HepG2 (cell line): Measurements from ENCODE around the gene MEAF6. TPM values are rescaled to one million over a fixed set of nuclear protein-coding genes. Genes with fewer than 3 reads are reported as not detected.

ENCODE experiments used
- ATAC-seq: fragments of 200-7000 bp; cut with Tn5 transposase; 3 replicates; pipeline ENCODE4 v1.9.1; 2020; ENCODE audit warnings: mild to moderate bottlenecking, moderate library complexity
- BruUV-seq: library from RNA; stranded (reverse); fragments of 400-500 nt; replicated peaks from 2 replicates; lab custom pipeline; 2021; lab: Mats Ljungman, UMichigan
- CTCF ChIA-PET: fragments of 300-600 bp; formaldehyde crosslinking; extraction: SDS; loops from one replicate; lab custom pipeline; 2021; ENCODE audit warnings: low total read pairs, inconsistent platforms, low intra/inter-chr PET ratio; lab: Yijun Ruan, JAX
- POLR2A ChIA-PET: fragments of 350-600 bp; sonication (Branson Sonifier 250); formaldehyde crosslinking; loops from one replicate; lab custom pipeline; 2020; ENCODE audit warnings: antibody characterized with exemption, inconsistent platforms; lab: Yijun Ruan, JAX
- DNase-seq: peaks from one replicate; pipeline ENCODE4 v3.0.0-alpha.2; 2015; ENCODE audit warnings: low spot score
- FAIRE-seq: peaks from 3 replicates; lab custom pipeline; 2011; peaks lifted over from hg19 to GRCh38; lab: Jason Lieb, UNC
- H2AFZ ChIP-seq: one replicate; pipeline ENCODE4 v1.6.1; 2011; ENCODE audit warnings: low read length, inconsistent platforms
- H3K27ac ChIP-seq: fragments of 300-600 bp; 3 replicates; pipeline ENCODE4 v1.8.0; 2011; ENCODE audit warnings: mixed run types, mild to moderate bottlenecking, mixed read lengths, low read length, inconsistent platforms; ENCODE audit not compliant: insufficient read depth; ENCODE audit errors: extremely low read length
- H3K27me3 ChIP-seq, 2 experiments: fragments of 200-600 bp in 1 of 2; 2 replicates in 1 of 2; 3 replicates in 1 of 2; pipeline versions ENCODE4 v1.6.0 to v1.8.0; 2011; ENCODE audit warnings: low read length in 2 of 2, mild to moderate bottlenecking in 2 of 2, moderate library complexity in 2 of 2, inconsistent platforms in 1 of 2; ENCODE audit not compliant: insufficient read depth in 2 of 2, control insufficient read depth in 1 of 2
- H3K36me3 ChIP-seq, 2 experiments: fragments of 200-600 bp in 1 of 2; replicated peaks in 1 of 2; 2 replicates in 1 of 2; 3 replicates in 1 of 2; pipeline versions ENCODE4 v1.5.1 to v1.8.0; 2011; ENCODE audit warnings: low read length in 2 of 2, inconsistent platforms in 1 of 2; ENCODE audit not compliant: insufficient read depth in 2 of 2, control insufficient read depth in 1 of 2
- H3K4me1 ChIP-seq: 2 replicates; pipeline ENCODE4 v1.5.1; 2012; ENCODE audit warnings: low read length, inconsistent platforms; ENCODE audit not compliant: insufficient read depth
- H3K4me2 ChIP-seq: 2 replicates; pipeline ENCODE4 v1.6.0; 2011; ENCODE audit warnings: low read depth, low read length, inconsistent platforms
- H3K4me3 ChIP-seq, 3 experiments: fragments of 200-600 bp in 1 of 3; sonication (generic), shearing (Covaris generic) in 1 of 3; replicated peaks in 1 of 3; 2 replicates each; pipeline ENCODE4 v1.5.1; 2011 to 2016; ENCODE audit warnings: low read length in 3 of 3, inconsistent platforms in 2 of 3, low read depth in 2 of 3, mild to moderate bottlenecking in 2 of 3, control low read depth in 1 of 3, mixed read lengths in 1 of 3; ENCODE audit not compliant: insufficient read depth in 1 of 3
- H3K79me2 ChIP-seq: one replicate; pipeline ENCODE4 v1.6.1; 2011; ENCODE audit warnings: low read length, inconsistent platforms; ENCODE audit not compliant: insufficient read depth
- H3K9ac ChIP-seq: 2 replicates; pipeline ENCODE4 v1.6.0; 2011; ENCODE audit warnings: mild to moderate bottlenecking, low read depth, low read length, inconsistent platforms; ENCODE audit not compliant: insufficient read depth
- H3K9me3 ChIP-seq: 2 replicates; pipeline ENCODE4 v1.5.1; 2012; ENCODE audit warnings: mild to moderate bottlenecking, low read length
- H4K20me1 ChIP-seq: 2 replicates; pipeline ENCODE4 v1.6.0; 2011; ENCODE audit warnings: inconsistent platforms, mild to moderate bottlenecking, low read length, moderate library complexity; ENCODE audit not compliant: insufficient read depth
- ARNTL ChIP-seq: sonication (generic); formaldehyde crosslinking; IDR thresholded peaks from 2 replicates; pipeline ENCODE4 v1.4.0; 2020; ENCODE audit warnings: mild to moderate bottlenecking, missing genetic modification reagents
- ASH2L ChIP-seq: fragments of 300-600, 200-600 bp; sonication (generic); IDR thresholded peaks from 2 replicates; pipeline ENCODE4 v1.7.0; 2017; ENCODE audit warnings: low read depth, mild to moderate bottlenecking, moderate library complexity, mixed read lengths, low read length; ENCODE audit not compliant: insufficient read length
- DMAP1 ChIP-seq: IDR thresholded peaks from 2 replicates; pipeline ENCODE4 v1.6.1; 2016
- HIC2 ChIP-seq: sonication (generic); formaldehyde crosslinking; IDR thresholded peaks from 2 replicates; pipeline ENCODE4 v1.9.0; 2022; ENCODE audit warnings: low read depth, missing genetic modification reagents
- ISL2 ChIP-seq: sonication (generic); formaldehyde crosslinking; IDR thresholded peaks from 2 replicates; pipeline ENCODE4 v1.5.0; 2020; ENCODE audit warnings: missing genetic modification reagents
- JUN ChIP-seq: sonication (generic); formaldehyde crosslinking; IDR thresholded peaks from 2 replicates; pipeline ENCODE4 v1.4.0; 2020; ENCODE audit warnings: mild to moderate bottlenecking, missing genetic modification reagents
- MTF1 ChIP-seq: sonication (generic); formaldehyde crosslinking; IDR thresholded peaks from 2 replicates; pipeline ENCODE4 v1.5.0; 2020; ENCODE audit warnings: missing genetic modification reagents
- MZF1 ChIP-seq: sonication (generic); formaldehyde crosslinking; IDR thresholded peaks from 2 replicates; pipeline ENCODE4 v1.8.1; 2023; ENCODE audit warnings: mild to moderate bottlenecking, missing genetic modification reagents, borderline replicate concordance
- RNF219 ChIP-seq: sonication (generic); formaldehyde crosslinking; IDR thresholded peaks from 2 replicates; pipeline ENCODE4 v1.5.0; 2020; ENCODE audit warnings: mild to moderate bottlenecking, missing genetic modification reagents
- SATB2 ChIP-seq: sonication (generic); formaldehyde crosslinking; IDR thresholded peaks from 2 replicates; pipeline ENCODE4 v1.5.0; 2020; ENCODE audit warnings: missing genetic modification reagents
- ZGPAT ChIP-seq: IDR thresholded peaks from 2 replicates; pipeline ENCODE4 v1.6.1; 2016; ENCODE audit warnings: mild to moderate bottlenecking
- ZNF136 ChIP-seq: sonication (generic); formaldehyde crosslinking; IDR thresholded peaks from 2 replicates; pipeline ENCODE4 v1.8.1; 2022; ENCODE audit warnings: low read depth, mild to moderate bottlenecking, moderate library complexity, missing genetic modification reagents
- ZNF510 ChIP-seq: sonication (generic); formaldehyde crosslinking; IDR thresholded peaks from 2 replicates; pipeline ENCODE4 v1.4.0; 2020; ENCODE audit warnings: low read depth, mild to moderate bottlenecking, missing genetic modification reagents
- ZNF597 ChIP-seq: sonication (generic); formaldehyde crosslinking; IDR thresholded peaks from 2 replicates; pipeline ENCODE4 v1.5.0; 2020; ENCODE audit warnings: missing genetic modification reagents
- ZNF616 ChIP-seq: sonication (generic); formaldehyde crosslinking; IDR thresholded peaks from 2 replicates; pipeline ENCODE4 v1.5.0; 2020; ENCODE audit warnings: low read depth, mild to moderate bottlenecking, missing genetic modification reagents
- ZNF773 ChIP-seq: sonication (generic); formaldehyde crosslinking; IDR thresholded peaks from 2 replicates; pipeline ENCODE4 v1.4.0; 2020; ENCODE audit warnings: missing genetic modification reagents, borderline replicate concordance
- WGBS: methylation state at CpG from one replicate; pipeline ENCODE4 v1.1.6; 2017; ENCODE audit warnings: low lambda C conversion rate; 5-methylcytosine and 5-hydroxymethylcytosine counted together
- in situ Hi-C: cut with HindIII; loops from 2 replicates; pipeline ENCODE4 v1.10.0; 2017; ENCODE audit warnings: low pct_unique_long_range_greater_than_20kb; ENCODE audit not compliant: extremely low pct_ligation_motif_present
- intact Hi-C: fragments of 100-400 bp; cut with micrococcal nuclease; formaldehyde crosslinking; loops from one replicate; pipeline ENCODE4 v1.10.0; 2022; ENCODE audit not compliant: unreplicated experiment
- polyA plus RNA-seq, 8 experiments: library from polyadenylated mRNA; depleted of rRNA in 3 of 8; stranded (reverse) in 7 of 8; unstranded in 1 of 8; fragments of >200 nt; fragmentation: Illumina TruSeq in 4 of 8; extraction: Trizol in 4 of 8; gene quantifications; 2 replicates each; pipeline versions ENCODE4 v1.2.1 to v1.2.3, GENCODE V29; 2011 to 2016; ENCODE audit warnings: low read depth in 4 of 8, missing spikeins in 1 of 8, mixed read lengths in 1 of 8; ENCODE audit not compliant: insufficient read depth in 1 of 8
- total RNA-seq, 5 experiments: library from RNA; depleted of rRNA; stranded (reverse); fragments of >200 nt; fragmentation: Illumina TruSeq; extraction: Trizol; gene quantifications; 2 replicates each; pipeline ENCODE4 v1.2.3, GENCODE V29; 2016; ENCODE audit warnings: low read depth in 1 of 5

Gene MEAF6
- total and polyA plus RNA-seq, 2 of the 13 experiments (the other 11 are each of a cell fraction or from before 2014, with no cell fraction given), result 29.5 to 45.6 TPM

- ATAC-seq (no peak), DNase-seq (no peak), FAIRE-seq (no peak)
- Histone ChIP-seq H3K4me3 (no peak overlapping the region), H3K36me3 (peaks cover 20 to 65% of the 10 kb centered on the region in 2 experiments; a peak in 4 of 5 replicates), H3K4me1 (peaks cover 18% of the 10 kb centered on the region), H4K20me1 (no peaks in the 10 kb centered on the region), H3K9ac (no peak overlapping the region), H3K4me2 (no peak overlapping the region), H2AFZ (no peak overlapping the region), H3K27me3 (no peaks in the 10 kb centered on the region), H3K27ac (no peak overlapping the region), H3K79me2 (no peaks in the 10 kb centered on the region), H3K9me3 (no peaks in the 10 kb centered on the region)
- in situ Hi-C loops (no loop called here), intact Hi-C loops (no loop called here)
- no TSS peak for BruUV-seq
- WGBS, result 98% methylated on average over 5 of the region's 5 CpGs
- POLR2A ChIA-PET, result interaction anchor here (2.4 kb wide), 1 partner anchor 13 kb away, joined by 10 read pairs; the partner anchor contains the start of gene MEAF6
- TF ChIP-seq SATB2 (CRISPR knock-in tag), result no peak
- TF ChIP-seq MZF1 (CRISPR knock-in tag), result no peak
- TF ChIP-seq ASH2L, result no peak
- TF ChIP-seq ARNTL (CRISPR knock-in tag), result no peak
- no peak for TF ChIP-seq HIC2 (CRISPR knock-in tag)
- TF ChIP-seq ZNF597 (CRISPR knock-in tag), result no peak
- no peak for TF ChIP-seq ZGPAT
- TF ChIP-seq MTF1 (CRISPR knock-in tag), result no peak
- no peak for TF ChIP-seq JUN (CRISPR knock-in tag)
- no peak for TF ChIP-seq ZNF510 (CRISPR knock-in tag)
- no peak for TF ChIP-seq ZNF616
- no peak for TF ChIP-seq ZNF136 (CRISPR knock-in tag)
- no peak for TF ChIP-seq ZNF773 (CRISPR knock-in tag)
- no peak for TF ChIP-seq RNF219
- no peak for TF ChIP-seq DMAP1
- TF ChIP-seq ISL2 (CRISPR knock-in tag), result no peak
- CTCF ChIA-PET, result no interaction called here
These were observed 12.9 kb downstream of the MEAF6 start for GRCh38 chr1:37501661-37502060.
